Fibroblast of lung (primary cell): Measurements from ENCODE around the gene TMEM192.

Experiments used
- EZH2 ChIP-seq: IDR thresholded peaks from 2 replicates; pipeline ENCODE4 v1.5.1; 2012; ENCODE audit warnings: low read length, control low read depth, mild to moderate bottlenecking; ENCODE audit errors: missing control alignments
- TF ChIP-seq, protein P1 (sequence below), 2 donors: IDR thresholded peaks in 1 of 2; conservative IDR thresholded peaks in 1 of 2; 1 replicate in 1 of 2; 2 replicates in 1 of 2; pipeline ENCODE4 v1.5.1; 2011 to 2012; ENCODE audit warnings: low read length in 2 of 2, control low read depth in 1 of 2, inconsistent platforms in 1 of 2, low read depth in 1 of 2, mild to moderate bottlenecking in 1 of 2

- TF ChIP-seq, protein P1, sequence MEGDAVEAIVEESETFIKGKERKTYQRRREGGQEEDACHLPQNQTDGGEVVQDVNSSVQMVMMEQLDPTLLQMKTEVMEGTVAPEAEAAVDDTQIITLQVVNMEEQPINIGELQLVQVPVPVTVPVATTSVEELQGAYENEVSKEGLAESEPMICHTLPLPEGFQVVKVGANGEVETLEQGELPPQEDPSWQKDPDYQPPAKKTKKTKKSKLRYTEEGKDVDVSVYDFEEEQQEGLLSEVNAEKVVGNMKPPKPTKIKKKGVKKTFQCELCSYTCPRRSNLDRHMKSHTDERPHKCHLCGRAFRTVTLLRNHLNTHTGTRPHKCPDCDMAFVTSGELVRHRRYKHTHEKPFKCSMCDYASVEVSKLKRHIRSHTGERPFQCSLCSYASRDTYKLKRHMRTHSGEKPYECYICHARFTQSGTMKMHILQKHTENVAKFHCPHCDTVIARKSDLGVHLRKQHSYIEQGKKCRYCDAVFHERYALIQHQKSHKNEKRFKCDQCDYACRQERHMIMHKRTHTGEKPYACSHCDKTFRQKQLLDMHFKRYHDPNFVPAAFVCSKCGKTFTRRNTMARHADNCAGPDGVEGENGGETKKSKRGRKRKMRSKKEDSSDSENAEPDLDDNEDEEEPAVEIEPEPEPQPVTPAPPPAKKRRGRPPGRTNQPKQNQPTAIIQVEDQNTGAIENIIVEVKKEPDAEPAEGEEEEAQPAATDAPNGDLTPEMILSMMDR (conservative IDR thresholded peaks at IDR 0.05 in 1 of 2, IDR thresholded peaks at IDR 0.05 in 1 of 2; ENCODE audit: low read depth in 1 of 2, low read length in 2 of 2), result no peak
- TF ChIP-seq EZH2, result no peak
Measured at GRCh38 chr4:165118256-165118909, 5.7 kb upstream of the TMEM192 start.
